Measurements from ENCODE around the gene EOMES.

EOMES gene

DNA sequence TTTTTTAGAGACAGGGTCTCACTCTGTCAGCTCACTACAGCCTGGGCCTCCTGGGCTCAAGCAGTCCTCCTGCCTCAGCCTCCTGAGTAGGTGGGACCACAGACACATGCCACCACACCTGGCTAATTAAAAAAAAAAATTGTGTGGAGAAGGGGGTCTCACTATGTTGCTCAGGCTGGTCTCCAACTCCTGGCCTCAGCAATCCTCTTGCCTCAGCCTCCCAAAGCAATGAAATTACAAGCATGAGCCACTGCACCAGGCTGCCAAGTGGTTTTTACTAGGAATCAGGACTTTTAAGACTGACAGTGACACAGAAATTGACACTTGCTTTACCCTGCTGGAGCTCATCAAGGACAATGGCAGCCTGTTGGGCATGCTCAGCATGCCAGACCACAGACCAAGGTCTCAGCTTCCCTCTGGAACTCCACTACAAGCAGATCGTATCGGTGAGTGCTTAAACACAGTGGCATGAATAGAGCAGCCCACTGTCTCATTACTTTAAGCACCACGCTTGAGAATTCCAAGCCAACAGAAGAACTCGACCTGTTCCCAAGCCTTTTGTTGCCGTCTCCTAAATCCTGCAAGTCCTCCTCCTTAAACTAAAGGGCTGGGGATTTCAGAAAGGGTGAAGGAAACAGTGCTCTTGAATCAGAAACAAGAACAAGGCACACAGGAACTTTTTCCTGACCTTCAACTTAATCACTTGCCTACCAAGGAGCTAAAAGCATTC lies 41.4 kb downstream of the EOMES start:
- DNase-seq (ENCODE audit: low spot score): no peak

DNA sequence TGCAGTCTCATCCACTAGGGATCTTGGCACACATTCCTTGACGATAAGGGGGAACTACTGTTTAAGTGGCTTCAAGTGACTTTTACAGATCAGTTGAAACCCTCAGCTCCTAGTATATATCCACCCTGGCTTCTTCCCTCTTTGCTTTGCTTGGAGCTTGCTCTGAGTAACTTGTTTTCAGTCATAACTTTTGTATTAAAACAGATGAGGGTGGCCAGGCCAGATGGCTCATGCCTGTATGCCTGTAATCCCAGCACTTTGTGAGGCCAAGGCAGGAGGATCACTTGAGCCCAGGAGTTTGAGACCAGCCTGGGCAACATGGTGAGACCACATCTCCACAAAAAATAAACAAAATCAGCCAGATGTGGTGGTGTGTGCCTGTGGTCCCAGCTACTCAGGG lies 42.4 kb downstream of the EOMES start:
- DNase-seq (ENCODE audit: low spot score): no peak

DNA sequence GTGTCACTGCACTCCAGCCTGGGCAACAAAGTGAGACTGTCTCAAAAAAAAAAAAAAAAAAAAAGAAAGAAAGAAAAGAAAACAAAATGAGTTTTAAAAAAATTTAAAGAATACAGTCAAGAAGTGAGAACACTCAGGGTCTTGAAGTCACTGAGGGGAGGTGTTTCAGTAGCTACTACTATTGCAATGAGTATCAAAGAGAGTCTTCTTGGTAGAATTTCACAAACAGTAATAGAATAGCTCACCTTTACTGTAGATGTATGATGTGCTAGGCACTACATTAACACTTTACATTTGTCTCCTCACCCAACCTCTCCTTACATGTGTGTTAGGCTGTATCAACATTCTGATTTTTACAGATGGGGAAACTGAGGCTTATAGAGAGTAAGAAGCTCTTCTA lies 43.9 kb downstream of the EOMES start:
- no peak for DNase-seq (ENCODE audit: low spot score)

DNA sequence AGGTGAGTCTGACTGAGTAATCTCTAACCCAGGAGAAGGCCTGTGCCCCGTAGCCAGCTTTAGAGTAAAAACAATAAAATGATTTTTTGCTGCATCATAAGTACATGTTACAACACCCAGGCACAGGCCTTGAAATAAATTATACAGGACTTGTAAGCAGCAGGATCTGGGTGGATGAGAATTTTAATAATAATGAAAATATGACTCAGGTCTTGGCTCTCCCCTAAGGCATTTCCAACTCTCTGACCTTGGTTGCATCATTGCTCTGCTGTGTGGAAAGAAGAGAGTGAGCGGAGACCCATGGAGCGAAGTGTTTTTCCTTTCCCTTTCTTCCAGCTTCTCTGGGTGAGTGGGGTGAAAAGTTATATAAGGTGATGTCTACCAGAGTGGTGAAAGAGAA lies 44.6 kb downstream of the EOMES start:
- no peak for DNase-seq (ENCODE audit: low spot score)

DNA sequence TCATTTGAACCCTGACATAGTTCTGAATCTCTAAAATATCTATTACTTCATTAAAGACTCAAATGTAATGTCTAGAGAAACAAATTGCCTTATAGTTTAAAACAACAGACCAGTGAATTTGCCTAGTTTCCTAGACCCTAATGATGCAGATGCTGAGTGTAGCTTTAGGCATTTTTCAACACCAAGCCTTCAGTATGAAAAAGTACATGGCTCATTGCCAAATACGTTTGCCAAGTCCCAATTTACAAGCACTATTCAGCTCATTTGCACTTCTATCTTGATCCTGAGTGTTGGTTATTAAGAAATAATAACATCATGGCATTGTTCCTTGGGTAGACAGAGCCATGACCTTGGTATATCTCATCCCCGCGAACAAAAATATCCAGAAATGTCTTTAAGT lies 46.8 kb downstream of the EOMES start:
- no peak for DNase-seq (ENCODE audit: low spot score)

DNA sequence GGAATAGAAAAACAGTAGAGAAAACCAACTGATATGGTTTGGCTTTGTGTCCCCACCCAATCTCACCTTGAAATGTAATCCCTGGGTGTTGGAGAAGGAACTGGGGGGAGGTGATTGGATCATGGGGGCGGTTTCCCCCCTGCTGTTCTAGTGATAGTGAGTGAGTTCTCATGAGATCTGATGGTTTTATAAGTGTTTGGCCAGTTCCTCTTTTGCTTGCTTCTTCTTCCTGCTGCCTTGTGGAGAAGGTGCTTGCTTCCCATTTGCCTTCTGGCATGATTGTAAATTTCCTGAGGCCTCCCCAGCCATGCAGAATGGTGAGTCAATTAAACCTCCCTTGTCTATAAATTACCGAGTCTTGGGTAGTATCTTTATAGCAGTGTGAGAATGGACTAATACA lies 48.4 kb downstream of the EOMES start:
- no peak for DNase-seq (ENCODE audit: low spot score)

DNA sequence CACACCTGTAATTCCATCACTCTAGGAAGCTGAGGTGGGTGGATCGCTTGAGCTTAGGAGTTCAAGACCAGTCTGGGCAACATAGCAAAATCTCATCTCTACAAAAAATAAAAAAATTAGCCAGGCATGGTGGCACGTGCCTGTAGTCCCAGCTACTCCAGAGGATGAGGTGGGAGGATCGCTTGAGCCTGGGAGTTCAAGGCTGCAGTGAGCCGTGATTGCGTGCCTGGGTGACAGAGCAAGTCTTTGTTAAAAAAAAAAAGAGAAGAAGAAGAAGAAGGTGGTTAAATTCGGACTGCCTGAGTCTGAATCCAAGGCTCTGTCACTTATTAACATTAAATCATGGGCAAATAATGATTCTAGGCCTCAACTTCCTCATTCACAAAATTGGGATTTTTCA lies 51.0 kb downstream of the EOMES start:
- no peak for DNase-seq (ENCODE audit: low spot score)

DNA sequence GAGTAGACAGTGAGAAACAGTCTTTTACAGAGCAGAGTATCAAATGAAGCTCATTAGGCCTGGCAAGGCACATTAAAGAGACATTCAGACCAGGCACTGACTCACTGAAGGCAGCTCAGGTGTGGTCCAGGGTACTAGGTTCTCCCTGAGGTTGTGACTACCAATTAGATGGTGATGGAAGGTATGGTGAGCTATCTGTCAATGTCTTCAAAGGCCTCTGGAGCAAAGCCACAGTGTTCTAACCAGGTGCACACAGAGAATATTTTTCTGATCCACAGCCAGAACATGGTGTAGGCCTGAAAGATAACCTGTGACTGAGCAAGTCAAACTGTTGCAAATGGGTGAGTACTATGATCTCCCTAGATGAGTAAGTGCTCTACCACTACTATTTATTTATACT lies 51.5 kb downstream of the EOMES start:
- no peak for DNase-seq (ENCODE audit: low spot score)

DNA sequence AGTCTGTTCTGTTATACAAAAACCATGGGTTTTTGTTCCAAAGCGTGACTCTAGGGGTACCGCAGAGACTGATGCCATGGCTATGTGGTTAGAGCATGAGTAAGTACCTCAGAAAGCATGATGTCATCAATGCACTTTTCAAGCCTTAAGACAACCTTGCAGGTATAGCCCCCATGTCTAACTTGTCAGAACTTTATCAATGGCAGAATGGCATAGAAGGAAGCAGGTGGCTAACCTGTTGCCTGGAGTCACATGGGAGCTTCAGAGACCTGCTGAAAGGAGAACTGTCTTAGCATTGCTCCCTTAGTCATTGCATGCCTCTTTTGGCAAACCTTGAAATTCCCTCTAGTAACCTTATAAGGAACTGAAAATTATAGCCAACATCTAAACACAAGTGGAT lies 52.5 kb downstream of the EOMES start:
- no peak for DNase-seq (ENCODE audit: low spot score)

DNA sequence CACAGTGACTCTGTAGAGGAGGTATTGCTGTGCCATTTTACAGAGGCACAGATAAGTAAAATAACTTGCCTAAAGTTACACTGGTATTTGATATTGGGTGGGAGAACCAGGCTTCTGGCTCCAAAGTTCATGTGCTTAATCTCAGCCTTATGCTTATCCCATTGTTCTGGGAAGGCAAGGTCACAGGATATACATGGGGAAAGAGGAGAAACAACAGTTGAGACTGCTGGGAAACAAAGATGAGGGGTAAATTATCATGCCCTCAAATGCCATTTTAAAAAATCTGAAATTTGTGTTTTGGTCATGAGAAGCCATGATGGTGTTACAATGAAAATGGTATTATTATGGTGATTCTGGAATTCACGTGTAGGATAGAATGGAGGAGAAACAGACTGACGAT lies 54.4 kb downstream of the EOMES start:
- DNase-seq (ENCODE audit: low spot score): no peak

DNA sequence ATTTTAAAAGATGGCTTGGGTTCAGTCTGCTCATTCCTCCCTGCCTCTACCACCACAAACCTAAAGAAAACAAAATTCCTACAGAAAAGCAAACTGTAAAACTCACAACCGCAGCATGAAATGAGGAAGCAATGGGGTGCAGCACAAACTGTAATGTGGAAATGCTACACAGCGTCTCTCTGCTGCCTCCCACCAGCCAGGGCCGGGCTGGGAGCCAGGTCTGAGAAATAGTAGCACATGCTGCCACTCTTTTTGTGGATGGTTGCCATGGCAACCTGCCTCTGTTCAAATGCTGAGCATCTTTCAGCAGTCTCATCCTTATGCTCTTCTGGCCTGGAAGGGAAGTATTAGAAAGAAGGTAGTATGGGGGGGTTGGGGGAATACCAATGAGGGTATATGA lies 55.4 kb downstream of the EOMES start:
- no peak for DNase-seq (ENCODE audit: low spot score)

DNA sequence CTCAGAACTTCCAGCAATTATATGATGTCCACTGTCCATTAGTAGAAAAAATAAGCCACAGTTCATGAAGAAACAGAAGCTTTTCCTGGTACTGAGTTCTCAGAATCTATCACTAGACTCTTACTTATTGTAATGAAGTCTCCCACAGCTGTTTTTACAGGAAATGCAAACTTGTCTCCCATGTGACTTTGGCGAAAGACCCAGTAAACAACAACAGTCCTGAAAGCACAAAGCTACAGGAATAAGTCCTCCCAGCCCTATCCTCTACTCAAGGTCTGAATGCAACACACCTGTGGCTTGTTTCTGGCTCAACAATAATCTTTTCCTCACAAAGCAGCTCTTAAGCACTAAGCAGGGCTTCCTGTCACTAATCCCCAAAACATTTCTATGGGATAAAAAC lies 55.9 kb downstream of the EOMES start:
- DNase-seq (ENCODE audit: low spot score): no peak
